ENCODE measurements around the gene CACNA1C. TPM values are rescaled to one million over a fixed set of nuclear protein-coding genes. Genes with fewer than 3 reads are reported as not detected.

CACNA1C gene
- total RNA-seq, 1 experiment from 2014 or later = 1.1 TPM

GRCh38 chr12:2366711-2367110, 313.9 kb downstream of the CACNA1C start:
- Histone ChIP-seq H3K14ac (ENCODE audit: insufficient read depth, low read length) (no peak overlapping the region), H3K27ac (ENCODE audit: insufficient read length, low read depth, low read length) (no peak overlapping the region), H4K5ac (ENCODE audit: insufficient read length, low read depth, low read length) (no peak overlapping the region), H2BK15ac (ENCODE audit: low read depth, low read length) (no peak overlapping the region), H3K9ac (ENCODE audit: extremely low read depth, insufficient read length, low read length) (no peak overlapping the region), H3K27me3 (ENCODE audit: insufficient read depth, low read length) (no peaks in the 10 kb centered on the region), H2BK20ac (ENCODE audit: low read depth, low read length, poor library complexity, severe bottlenecking) (no peak overlapping the region), H3K23me2 (ENCODE audit: insufficient read length, low read depth, low read length, poor library complexity, severe bottlenecking) (no peaks in the 10 kb centered on the region), H2BK12ac (ENCODE audit: insufficient read length, low read depth, low read length) (no peak overlapping the region), H3K79me1 (ENCODE audit: insufficient read depth, low read depth, low read length, poor library complexity, severe bottlenecking) (no peaks in the 10 kb centered on the region), H3K9me3 (ENCODE audit: control insufficient read depth, low read depth, low read length) (no peaks in the 10 kb centered on the region), H3K79me2 (ENCODE audit: insufficient read depth, low read length) (no peaks in the 10 kb centered on the region), H2BK120ac (ENCODE audit: low read depth, low read length, poor library complexity, severe bottlenecking) (no peak overlapping the region), H4K91ac (ENCODE audit: insufficient read length, low read depth, low read length) (no peak overlapping the region), H3T11ph (ENCODE audit: low read length) (no peak overlapping the region), H3K23ac (ENCODE audit: insufficient read length, low read depth, low read length) (no peak overlapping the region), H4K8ac (replicated peaks; ENCODE audit: insufficient read length, low read depth, low read length) (no peak overlapping the region), H4K20me1 (ENCODE audit: control insufficient read depth, insufficient read depth, insufficient read length) (no peaks in the 10 kb centered on the region), H3K4ac (ENCODE audit: low read depth, low read length) (no peak overlapping the region), H3K4me2 (ENCODE audit: insufficient read depth, insufficient read length, low read length) (no peak overlapping the region), H2AFZ (ENCODE audit: low read length) (no peak overlapping the region), H2AK5ac (ENCODE audit: insufficient read length, low read length) (no peak overlapping the region), H3K4me1 (ENCODE audit: insufficient read depth, low read length) (no peaks in the 10 kb centered on the region; the same call in 1 of the 2 replicates), H3K18ac (ENCODE audit: insufficient read length, low read depth, low read length) (no peak overlapping the region), H2BK5ac (ENCODE audit: insufficient read length, low read length) (no peak overlapping the region), H3K56ac (ENCODE audit: insufficient read length, low read depth, low read length) (no peak overlapping the region)
- no peak for DNase-seq
- H3K36me3 Mint-ChIP-seq (ENCODE audit: insufficient read depth in 1 of 3, low read depth in 3 of 3) = peaks cover 0 to 9% (median 8%) of the 10 kb centered on the region in 3 experiments; a peak in 5 of 7 replicates
- H3K27me3 Mint-ChIP-seq (ENCODE audit: low read depth) = no peaks in the 10 kb centered on the region
- H3K4me1 Mint-ChIP-seq = peaks cover 12 to 17% of the 10 kb centered on the region in 2 experiments
- H3K27ac Mint-ChIP-seq = no peak overlapping the region
- H3K4me3 Mint-ChIP-seq = no peak overlapping the region
- no peak for TF ChIP-seq CTCF (conservative IDR thresholded peaks at IDR 0.05)
- peaks cover 14% of the 10 kb centered on the region in 2 experiments for H3K9me3 Mint-ChIP-seq
- no CpG with 5 or more reads among the region's 3 CpGs for WGBS (ENCODE audit: extremely low coverage, insufficient read length, low lambda C conversion rate)

Measured in H9 (cell line).